A549 (cell line): Measurements from ENCODE around the gene CARD9. TPM values are rescaled to one million over a fixed set of nuclear protein-coding genes. Genes with fewer than 3 reads are reported as not detected.
A peak's percentile ranks its signal among the peaks of the same experiment; 100 is the strongest.

Experiments used
- ATAC-seq, 2 experiments: fragments of 200-7000 bp in 1 of 2; fragments of >200 bp in 1 of 2; cut with Nextera tagmentation in 1 of 2; cut with Tn5 transposase in 1 of 2; 3 replicates each; pipeline versions ENCODE4 v1.8.0 to v1.9.1; 2018 to 2020; ENCODE audit warnings: mild to moderate bottlenecking in 1 of 2, moderate library complexity in 1 of 2
- CTCF ChIA-PET: fragments of 300-600 bp; sonication (Branson Sonifier 250); formaldehyde crosslinking; extraction: SDS; loops from one replicate; lab custom pipeline; 2021; ENCODE audit warnings: antibody characterized with exemption, inconsistent platforms; lab: Yijun Ruan, JAX
- POLR2A ChIA-PET: fragments of 350-600 bp; formaldehyde crosslinking; extraction: SDS; loops from one replicate; lab custom pipeline; 2021; ENCODE audit warnings: antibody characterized with exemption, inconsistent platforms; lab: Yijun Ruan, JAX
- DNase-seq, 2 experiments: peaks; one replicate each; pipeline versions ENCODE4 v3.0.0 to v3.0.0-alpha.2; 2011 to 2016; ENCODE audit warnings: low read depth in 1 of 2, low spot score in 1 of 2
- FAIRE-seq: peaks from 2 replicates; lab custom pipeline; 2011; peaks lifted over from hg19 to GRCh38; lab: Jason Lieb, UNC
- H3K27ac ChIP-seq, 2 experiments: fragments of >200 bp; sonication (Bioruptor Twin); formaldehyde crosslinking; 3 replicates each; pipeline ENCODE4 v1.5.1; 2016 to 2017
- H3K4me1 ChIP-seq: fragments of >200 bp; sonication (Bioruptor Twin); formaldehyde crosslinking; 3 replicates; pipeline ENCODE4 v1.6.1; 2016
- H3K4me2 ChIP-seq: fragments of >200 bp; sonication (Bioruptor Twin); formaldehyde crosslinking; 3 replicates; pipeline ENCODE4 v1.6.1; 2016
- H3K4me3 ChIP-seq: fragments of >200 bp; sonication (Bioruptor Twin); formaldehyde crosslinking; 3 replicates; pipeline ENCODE4 v1.5.1; 2016
- H3K9me3 ChIP-seq: fragments of >200 bp; sonication (Bioruptor Twin); formaldehyde crosslinking; 3 replicates; pipeline ENCODE4 v1.6.1; 2016
- BHLHE40 ChIP-seq: IDR thresholded peaks from 2 replicates; pipeline ENCODE4 v1.6.1; 2012; ENCODE audit warnings: low read depth, low read length, inconsistent platforms
- CBX2 ChIP-seq: fragments of 200-600 bp; sonication (generic); IDR thresholded peaks from 2 replicates; pipeline ENCODE4 v1.6.1; 2016; ENCODE audit warnings: low read depth, mild to moderate bottlenecking, borderline replicate concordance
- CEBPB ChIP-seq, 2 experiments: fragments of >200 bp in 1 of 2; sonication (Bioruptor Twin) in 1 of 2; formaldehyde crosslinking in 1 of 2; IDR thresholded peaks; 2 replicates each; pipeline ENCODE4 v1.6.1; 2012 to 2016
- CHD4 ChIP-seq: fragments of 200-600 bp; sonication (generic); IDR thresholded peaks from 2 replicates; pipeline ENCODE4 v1.6.1; 2016; ENCODE audit warnings: antibody characterized with exemption, mild to moderate bottlenecking, borderline replicate concordance
- ESRRA ChIP-seq: fragments of 150-350 bp; IDR thresholded peaks from 2 replicates; pipeline ENCODE4 v1.6.1; 2014; ENCODE audit warnings: mild to moderate bottlenecking, low read length, borderline replicate concordance
- FOSB ChIP-seq: fragments of 250-450 bp; sonication (Bioruptor Pico); IDR thresholded peaks from 2 replicates; pipeline ENCODE4 v1.5.0; 2020; ENCODE audit warnings: mild to moderate bottlenecking, moderate library complexity
- HES2 ChIP-seq: fragments of >200 bp; sonication (Bioruptor Twin); formaldehyde crosslinking; IDR thresholded peaks from 2 replicates; pipeline ENCODE4 v1.6.1; 2016
- MAFK ChIP-seq: fragments of 450-650 bp; IDR thresholded peaks from 2 replicates; pipeline ENCODE4 v1.6.1; 2014; ENCODE audit not compliant: partially characterized antibody
- MYC ChIP-seq: IDR thresholded peaks from 2 replicates; pipeline ENCODE4 v1.6.1; 2012; ENCODE audit warnings: mild to moderate bottlenecking, inconsistent platforms, low read length, improper control_type of control experiment, borderline replicate concordance
- NFE2L2 ChIP-seq: fragments of 150-350 bp; conservative IDR thresholded peaks from 2 replicates; pipeline ENCODE4 v1.6.1; 2014; ENCODE audit warnings: low read length
- PBX3 ChIP-seq: IDR thresholded peaks from 2 replicates; pipeline ENCODE4 v1.6.1; 2012
- RARB ChIP-seq: fragments of 250-450 bp; sonication (Bioruptor Pico); IDR thresholded peaks from 2 replicates; pipeline ENCODE4 v1.8.0; 2021; ENCODE audit warnings: mild to moderate bottlenecking, moderate library complexity
- RCOR1 ChIP-seq: fragments of 150-350 bp; IDR thresholded peaks from 2 replicates; pipeline ENCODE4 v1.6.1; 2014; ENCODE audit warnings: antibody characterized with exemption, low read length, low read depth
- RNF2 ChIP-seq: fragments of 200-600 bp; sonication (generic); IDR thresholded peaks from 2 replicates; pipeline ENCODE4 v1.6.1; 2016; ENCODE audit warnings: low read depth, mild to moderate bottlenecking, antibody characterized with exemption, moderate library complexity, borderline replicate concordance
- TP53 ChIP-seq: fragments of 250-450 bp; sonication (Bioruptor Pico); IDR thresholded peaks from 2 replicates; pipeline ENCODE4 v1.5.0; 2021; ENCODE audit warnings: mild to moderate bottlenecking, moderate library complexity
- ZC3H11A ChIP-seq: fragments of 450-650 bp; IDR thresholded peaks from 2 replicates; pipeline ENCODE4 v1.6.1; 2014; ENCODE audit warnings: antibody characterized with exemption, mild to moderate bottlenecking
- ZFP36 ChIP-seq: fragments of 450-650 bp; IDR thresholded peaks from 2 replicates; pipeline ENCODE4 v1.6.1; 2014; ENCODE audit warnings: borderline replicate concordance; ENCODE audit not compliant: partially characterized antibody
- ZSCAN20 ChIP-seq: fragments of 250-450 bp; sonication (Bioruptor Pico); IDR thresholded peaks from 2 replicates; pipeline ENCODE4 v1.8.0; 2022; ENCODE audit warnings: mild to moderate bottlenecking, moderate library complexity
- WGBS: methylation state at CpG from one replicate; pipeline ENCODE4 v1.1.6; 2017; ENCODE audit errors: missing lambda C conversion rate; 5-methylcytosine and 5-hydroxymethylcytosine counted together
- polyA plus RNA-seq, 4 experiments: library from polyadenylated mRNA; depleted of rRNA in 3 of 4; stranded (reverse); fragments of >200 nt; fragmentation: RNase III in 1 of 4; extraction: RNeasy Plus Mini Kit Qiagen cat#74134 plus additional on column Dnase treatment in 1 of 4; gene quantifications; 2 replicates in 3 of 4; 3 replicates in 1 of 4; pipeline ENCODE4 v1.2.3, GENCODE V29; 2011 to 2017
- TF ChIP-seq, protein P1 (sequence below): fragments of 150-350 bp; IDR thresholded peaks from 2 replicates; pipeline ENCODE4 v1.6.1; 2014; ENCODE audit warnings: low read depth, mild to moderate bottlenecking, low read length
- TF ChIP-seq, protein P2 (sequence below): fragments of 250-450 bp; sonication (Bioruptor Pico); IDR thresholded peaks from 2 replicates; pipeline ENCODE4 v1.5.0; 2020; ENCODE audit warnings: low read depth, mild to moderate bottlenecking, moderate library complexity

The CARD9 gene
- polyA plus RNA-seq, 2 of the 4 experiments (the other 2 are of a cell fraction): 0.21 to 0.94 TPM

- peaks cover 8% of the 10 kb centered on the region; the same call in 2 of the 3 replicates for H3K4me1 ChIP-seq
- H3K9me3 ChIP-seq: no peaks in the 10 kb centered on the region
- no peak for FAIRE-seq
- H3K27ac ChIP-seq: no peak overlapping the region
- no peak overlapping the region for H3K4me2 ChIP-seq
- ChIA-PET POLR2A (interaction anchor here (1.1 kb wide), 1 partner anchor 20 kb away, joined by 3 read pairs; no protein-coding TSS in a partner anchor), CTCF (interaction anchor here (0.6 to 1.0 kb wide), 2 partner anchors 21 to 196 kb away, joined by 3 to 5 read pairs; partner anchors contain the start of gene DNLZ)
- WGBS: 69% methylated on average over 34 of the region's 60 CpGs
- peak in 1 of 2 experiments; percentile 17; a peak in 3 of 6 replicates for ATAC-seq
- TF ChIP-seq MAFK: no peak
- no peak for TF ChIP-seq ESRRA
- no peak for TF ChIP-seq CBX2
- no peak for TF ChIP-seq CHD4
- TF ChIP-seq MYC: no peak
- DNase-seq: peak in 1 of 2 experiments; percentile 68
- no peak overlapping the region for H3K4me3 ChIP-seq
Measured at GRCh38 chr9:136342181-136343120, 31.0 kb downstream of the CARD9 start.

DNA sequence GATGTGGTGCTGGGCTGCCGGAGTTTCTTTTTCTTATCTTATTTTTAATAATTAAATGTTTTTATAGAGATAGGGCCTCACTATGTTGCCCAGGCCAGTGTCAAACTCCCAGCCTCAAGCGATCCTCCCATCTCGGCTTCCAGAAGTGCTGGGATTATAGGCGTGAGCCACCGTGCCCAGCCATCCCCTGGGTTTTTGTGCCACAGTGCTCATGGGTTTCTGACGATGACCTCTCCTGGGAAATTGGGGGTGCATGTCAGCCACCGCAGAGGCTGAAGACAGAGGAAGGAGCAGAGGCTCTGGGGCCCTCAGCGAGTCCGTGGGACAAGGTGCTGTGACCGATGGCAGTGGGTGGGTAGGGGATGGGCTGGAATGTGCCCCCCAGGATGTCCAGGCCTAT is 31.7 kb downstream of the CARD9 start:
- CTCF ChIA-PET: interaction anchor here (1.0 kb wide), 1 partner anchor 22 kb away, joined by 5 read pairs; the partner anchor contains the start of gene DNLZ

DNA sequence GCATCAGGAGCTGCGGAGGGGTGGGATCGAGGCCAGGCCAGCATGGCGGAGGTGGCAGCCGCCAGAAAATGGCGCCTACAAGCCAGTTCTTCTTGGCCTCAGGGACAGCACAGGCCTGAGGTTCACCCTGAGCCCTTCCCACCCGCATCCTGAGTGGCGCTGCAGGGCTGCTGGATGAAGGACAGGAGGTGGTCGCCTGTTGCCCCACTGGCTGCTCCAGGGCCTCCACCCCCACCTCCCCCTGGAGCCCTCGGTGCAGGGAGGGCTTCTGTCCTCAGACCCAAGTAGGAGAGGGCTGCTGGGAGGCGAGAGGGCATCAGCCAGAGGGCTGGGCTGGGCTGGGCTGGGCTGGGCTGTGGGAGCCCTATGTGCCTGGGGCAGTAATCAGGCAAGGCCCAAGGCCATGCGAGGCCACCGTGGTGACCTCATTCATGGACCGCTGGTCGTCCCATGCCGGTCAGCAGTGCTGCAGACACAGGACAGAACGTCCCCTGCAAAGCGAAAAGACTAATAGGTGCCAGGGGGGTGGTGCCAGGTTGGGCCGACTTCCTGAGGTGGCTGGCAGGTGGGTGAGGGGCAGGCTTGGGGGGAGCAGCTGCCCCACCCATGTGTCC is 32.3 kb downstream of the CARD9 start:
- 89% methylated on average over 10 of the region's 18 CpGs for WGBS
- Histone ChIP-seq H3K27ac (no peak overlapping the region), H3K4me1 (peaks cover 8% of the 10 kb centered on the region; the same call in 2 of the 3 replicates), H3K4me3 (no peak overlapping the region), H3K4me2 (no peak overlapping the region)
- CTCF ChIA-PET: interaction anchor here (1.8 to 2.0 kb wide), 2 partner anchors 11 to 29 kb away, joined by 7 to 18 read pairs; no protein-coding TSS in a partner anchor
- no peak for FAIRE-seq
- DNase-seq: no peak
- POLR2A ChIA-PET: no interaction called here
- TF ChIP-seq ZSCAN20 (CRISPR knock-in tag) (no peak), NFE2L2 (no peak), FOSB (CRISPR knock-in tag) (no peak), PBX3 (no peak), TP53 (CRISPR knock-in tag) (no peak), ZC3H11A (no peak), RCOR1 (no peak), CEBPB (IDR thresholded peaks at IDR 0.05) (no peak), ZFP36 (no peak), RARB (CRISPR knock-in tag) (no peak), HES2 (no peak)
- TF ChIP-seq, protein P1, sequence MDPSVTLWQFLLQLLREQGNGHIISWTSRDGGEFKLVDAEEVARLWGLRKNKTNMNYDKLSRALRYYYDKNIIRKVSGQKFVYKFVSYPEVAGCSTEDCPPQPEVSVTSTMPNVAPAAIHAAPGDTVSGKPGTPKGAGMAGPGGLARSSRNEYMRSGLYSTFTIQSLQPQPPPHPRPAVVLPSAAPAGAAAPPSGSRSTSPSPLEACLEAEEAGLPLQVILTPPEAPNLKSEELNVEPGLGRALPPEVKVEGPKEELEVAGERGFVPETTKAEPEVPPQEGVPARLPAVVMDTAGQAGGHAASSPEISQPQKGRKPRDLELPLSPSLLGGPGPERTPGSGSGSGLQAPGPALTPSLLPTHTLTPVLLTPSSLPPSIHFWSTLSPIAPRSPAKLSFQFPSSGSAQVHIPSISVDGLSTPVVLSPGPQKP: no peak
- TF ChIP-seq, all 56 proteins: peak for 0
- H3K9me3 ChIP-seq: no peaks in the 10 kb centered on the region
- no peak for ATAC-seq

More for the DNA sequence above, 31.7 kb downstream of the CARD9 start:
- FAIRE-seq (no peak), DNase-seq (no peak), ATAC-seq (no peak)
- Histone ChIP-seq H3K4me1 (peaks cover 8% of the 10 kb centered on the region; the same call in 2 of the 3 replicates), H3K4me2 (no peak overlapping the region), H3K4me3 (no peak overlapping the region), H3K9me3 (no peaks in the 10 kb centered on the region), H3K27ac (no peak overlapping the region)
- POLR2A ChIA-PET: no interaction called here
- 91% methylated on average over 10 of the region's 10 CpGs for WGBS
- TF ChIP-seq RNF2 (no peak), BHLHE40 (no peak)
- TF ChIP-seq, protein P2, sequence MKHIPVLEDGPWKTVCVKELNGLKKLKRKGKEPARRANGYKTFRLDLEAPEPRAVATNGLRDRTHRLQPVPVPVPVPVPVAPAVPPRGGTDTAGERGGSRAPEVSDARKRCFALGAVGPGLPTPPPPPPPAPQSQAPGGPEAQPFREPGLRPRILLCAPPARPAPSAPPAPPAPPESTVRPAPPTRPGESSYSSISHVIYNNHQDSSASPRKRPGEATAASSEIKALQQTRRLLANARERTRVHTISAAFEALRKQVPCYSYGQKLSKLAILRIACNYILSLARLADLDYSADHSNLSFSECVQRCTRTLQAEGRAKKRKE (CRISPR knock-in tag): no peak
